ENCODE data around the gene ADH1B. TPM values are rescaled to one million over a fixed set of nuclear protein-coding genes. Genes with fewer than 3 reads are reported as not detected.
"Not testable (repeated sequence)": the region's sequence is repeated elsewhere in the genome, so short reads cannot be mapped to it uniquely, and the experiment has no call there.

Gene ADH1B
- polyA plus RNA-seq, 2 of the 4 experiments (the other 2 are of a cell fraction), result not detected

DNA sequence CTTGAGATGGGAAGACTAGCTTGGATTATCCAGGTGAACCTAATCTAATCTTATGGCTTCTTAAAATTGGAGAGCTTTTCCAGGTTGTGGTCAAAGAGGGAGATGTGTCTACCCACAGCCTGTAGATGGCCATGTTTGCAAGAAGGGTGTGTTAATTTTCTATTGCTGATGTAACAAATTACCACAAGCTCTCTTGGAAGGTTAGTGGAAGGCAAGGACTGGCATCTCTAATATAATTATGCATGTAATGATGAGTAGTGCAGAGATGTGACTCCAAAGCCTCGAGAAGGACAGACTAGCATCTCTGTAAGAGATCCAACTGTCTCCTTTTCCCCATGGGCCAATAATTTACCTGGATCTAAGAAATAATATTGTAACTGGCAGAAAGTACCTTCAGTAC is 3.2 kb upstream of the ADH1B start (continued):
- TF ChIP-seq, protein P1, sequence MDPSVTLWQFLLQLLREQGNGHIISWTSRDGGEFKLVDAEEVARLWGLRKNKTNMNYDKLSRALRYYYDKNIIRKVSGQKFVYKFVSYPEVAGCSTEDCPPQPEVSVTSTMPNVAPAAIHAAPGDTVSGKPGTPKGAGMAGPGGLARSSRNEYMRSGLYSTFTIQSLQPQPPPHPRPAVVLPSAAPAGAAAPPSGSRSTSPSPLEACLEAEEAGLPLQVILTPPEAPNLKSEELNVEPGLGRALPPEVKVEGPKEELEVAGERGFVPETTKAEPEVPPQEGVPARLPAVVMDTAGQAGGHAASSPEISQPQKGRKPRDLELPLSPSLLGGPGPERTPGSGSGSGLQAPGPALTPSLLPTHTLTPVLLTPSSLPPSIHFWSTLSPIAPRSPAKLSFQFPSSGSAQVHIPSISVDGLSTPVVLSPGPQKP (IDR thresholded peaks at IDR 0.05; ENCODE audit: low read depth, low read length), result no peak
- no peak for TF ChIP-seq KDM1A (IDR thresholded peaks at IDR 0.05; ENCODE audit: low read depth)
- no peak for TF ChIP-seq EP300 (IDR thresholded peaks at IDR 0.05)
- no peak for TF ChIP-seq SREBF2 (IDR thresholded peaks at IDR 0.05)
- TF ChIP-seq HDAC2 (IDR thresholded peaks at IDR 0.05), result no peak

- H3K4me1 ChIP-seq, result no peaks in the 10 kb centered on the region
- no peak for DNase-seq (ENCODE audit: low read depth in 1 of 2, low spot score in 1 of 2)
- no peak for FAIRE-seq
- no peak overlapping the region for H3K27ac ChIP-seq
- ATAC-seq, result no peak
- H3K4me2 ChIP-seq, result no peak overlapping the region
- TF ChIP-seq, protein P2, sequence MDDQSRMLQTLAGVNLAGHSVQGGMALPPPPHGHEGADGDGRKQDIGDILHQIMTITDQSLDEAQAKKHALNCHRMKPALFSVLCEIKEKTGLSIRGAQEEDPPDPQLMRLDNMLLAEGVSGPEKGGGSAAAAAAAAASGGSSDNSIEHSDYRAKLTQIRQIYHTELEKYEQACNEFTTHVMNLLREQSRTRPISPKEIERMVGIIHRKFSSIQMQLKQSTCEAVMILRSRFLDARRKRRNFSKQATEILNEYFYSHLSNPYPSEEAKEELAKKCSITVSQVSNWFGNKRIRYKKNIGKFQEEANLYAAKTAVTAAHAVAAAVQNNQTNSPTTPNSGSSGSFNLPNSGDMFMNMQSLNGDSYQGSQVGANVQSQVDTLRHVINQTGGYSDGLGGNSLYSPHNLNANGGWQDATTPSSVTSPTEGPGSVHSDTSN (IDR thresholded peaks at IDR 0.05), result no peak
- TF ChIP-seq FOXS1 (CRISPR knock-in tag; IDR thresholded peaks at IDR 0.05) (no peak), USF2 (IDR thresholded peaks at IDR 0.05) (no peak), RNF2 (IDR thresholded peaks at IDR 0.05; ENCODE audit: borderline replicate concordance, low read depth) (no peak), PHF8 (IDR thresholded peaks at IDR 0.05; ENCODE audit: borderline replicate concordance, low read depth) (no peak), EP300 (IDR thresholded peaks at IDR 0.05) (no peak), REST (IDR thresholded peaks at IDR 0.05) (no peak), HDAC2 (IDR thresholded peaks at IDR 0.05) (no peak), NR3C1 (IDR thresholded peaks at IDR 0.05) (no peak), RARB (CRISPR knock-in tag; IDR thresholded peaks at IDR 0.05) (no peak), CHD2 (IDR thresholded peaks at IDR 0.05; ENCODE audit: low read length, partially characterized antibody) (no peak), HEYL (CRISPR knock-in tag; IDR thresholded peaks at IDR 0.05) (no peak), ZFP36 (IDR thresholded peaks at IDR 0.05; ENCODE audit: borderline replicate concordance, partially characterized antibody) (no peak)
- TF ChIP-seq, protein P1 (IDR thresholded peaks at IDR 0.05; ENCODE audit: low read depth, low read length), result no peak
- CTCF ChIA-PET, result no interaction called here
- H3K9me3 ChIP-seq, result no peaks in the 10 kb centered on the region
- POLR2A ChIA-PET, result no interaction called here
- no peak overlapping the region for H3K4me3 ChIP-seq
- WGBS (ENCODE audit: missing lambda C conversion rate), result 25% methylated on average over 1 of the region's 1 CpG
These were observed 2.6 kb upstream of the ADH1B start for GRCh38 chr4:99323756-99324155.

DNA sequence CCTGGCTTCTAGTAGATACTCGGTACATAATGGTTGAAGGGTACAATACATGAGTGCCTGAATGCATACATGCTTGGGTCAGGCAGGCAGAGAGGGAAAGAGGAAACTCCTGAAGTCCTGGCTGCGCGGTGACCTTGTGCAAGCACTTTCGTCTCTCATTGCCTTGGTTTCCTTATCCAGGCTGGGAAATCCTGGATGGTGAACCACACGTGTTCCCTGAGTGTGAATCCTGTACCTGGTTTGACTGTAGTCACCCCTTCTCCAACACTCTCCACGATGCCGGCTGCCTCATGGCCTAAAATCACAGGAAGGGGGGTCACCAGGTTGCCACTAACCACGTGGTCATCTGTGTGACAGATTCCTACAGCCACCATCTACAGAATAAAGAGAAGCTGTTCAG is 3.4 kb downstream of the ADH1B start:
- CTCF ChIA-PET; DNase-seq (ENCODE audit: low read depth in 1 of 2, low spot score in 1 of 2); H3K9me3 ChIP-seq; POLR2A ChIA-PET; FAIRE-seq; ATAC-seq; H3K4me3 ChIP-seq; H3K27ac ChIP-seq; H3K4me1 ChIP-seq; H3K4me2 ChIP-seq: not testable (repeated sequence)
- 38% methylated on average over 7 of the region's 8 CpGs for WGBS (ENCODE audit: missing lambda C conversion rate)

All from A549 (cell line).